HFFc6 (cell line): Measurements from ENCODE around the gene CAPN3. TPM values are rescaled to one million over a fixed set of nuclear protein-coding genes. Genes with fewer than 3 reads are reported as not detected.
A peak's percentile ranks its signal among the peaks of the same experiment; 100 is the strongest.

Experiments
- DNase-seq: peaks from one replicate; pipeline ENCODE4 v3.0.0-alpha.2; 2018
- H3K27ac Mint-ChIP-seq: 2 replicates; pipeline ENCODE4 v1.8.0; 2020; ENCODE audit warnings: mild to moderate bottlenecking, mixed read lengths
- H3K27me3 Mint-ChIP-seq: 2 replicates; pipeline ENCODE4 v1.8.0; 2021; ENCODE audit warnings: mild to moderate bottlenecking, moderate library complexity, mixed read lengths; ENCODE audit not compliant: insufficient read depth
- H3K36me3 Mint-ChIP-seq: 2 replicates; pipeline ENCODE4 v1.8.0; 2021; ENCODE audit warnings: low read depth, mixed read lengths
- H3K4me1 Mint-ChIP-seq: 2 replicates; pipeline ENCODE4 v1.8.0; 2020; ENCODE audit warnings: low read depth, mixed read lengths
- H3K4me3 Mint-ChIP-seq: 2 replicates; pipeline ENCODE4 v1.8.0; 2020; ENCODE audit warnings: mild to moderate bottlenecking, moderate library complexity, mixed read lengths
- H3K9me3 Mint-ChIP-seq: 2 replicates; pipeline ENCODE4 v1.8.0; 2020; ENCODE audit warnings: mild to moderate bottlenecking, mixed read lengths
- total RNA-seq, 6 experiments: library from RNA; stranded (reverse); fragmentation: NEBNext Ultra II Directional; extraction: Animal tissue kit (Norgen Biotek cat#: 25700); gene quantifications; 2 replicates in 1 of 6; 3 replicates in 5 of 6; pipeline ENCODE4 v1.2.3, GENCODE V29; 2021
- TF ChIP-seq, protein P1 (sequence below): fragments of 200-600 bp; sonication (generic); IDR thresholded peaks from 2 replicates; pipeline ENCODE4 v1.5.0; 2021; ENCODE audit warnings: antibody characterized with exemption, mild to moderate bottlenecking

Gene CAPN3
- total RNA-seq, 6 experiments from 2014 or later = 0.81 to 1.9 (median 1.5) TPM

DNA sequence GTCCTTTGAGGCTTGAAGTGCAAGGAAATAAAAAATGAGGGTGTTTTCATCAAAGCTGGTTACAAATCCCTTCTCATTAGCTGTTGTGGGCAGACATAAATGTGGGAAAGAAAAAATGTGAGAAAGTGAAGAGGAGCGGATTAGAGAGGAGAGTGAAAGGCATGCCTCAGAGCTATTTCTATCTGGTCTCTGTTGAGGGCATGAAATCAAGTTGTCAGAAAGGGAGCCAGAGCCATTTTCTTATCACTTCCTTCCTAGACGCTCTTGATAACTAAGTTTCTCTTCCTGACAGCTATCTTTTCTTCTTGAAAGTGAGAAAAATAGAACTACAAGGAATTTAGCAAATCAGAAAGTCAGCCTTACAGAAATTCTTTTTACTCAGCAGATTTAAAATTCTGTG, 20.8 kb upstream of the CAPN3 start:
- TF ChIP-seq, protein P1, sequence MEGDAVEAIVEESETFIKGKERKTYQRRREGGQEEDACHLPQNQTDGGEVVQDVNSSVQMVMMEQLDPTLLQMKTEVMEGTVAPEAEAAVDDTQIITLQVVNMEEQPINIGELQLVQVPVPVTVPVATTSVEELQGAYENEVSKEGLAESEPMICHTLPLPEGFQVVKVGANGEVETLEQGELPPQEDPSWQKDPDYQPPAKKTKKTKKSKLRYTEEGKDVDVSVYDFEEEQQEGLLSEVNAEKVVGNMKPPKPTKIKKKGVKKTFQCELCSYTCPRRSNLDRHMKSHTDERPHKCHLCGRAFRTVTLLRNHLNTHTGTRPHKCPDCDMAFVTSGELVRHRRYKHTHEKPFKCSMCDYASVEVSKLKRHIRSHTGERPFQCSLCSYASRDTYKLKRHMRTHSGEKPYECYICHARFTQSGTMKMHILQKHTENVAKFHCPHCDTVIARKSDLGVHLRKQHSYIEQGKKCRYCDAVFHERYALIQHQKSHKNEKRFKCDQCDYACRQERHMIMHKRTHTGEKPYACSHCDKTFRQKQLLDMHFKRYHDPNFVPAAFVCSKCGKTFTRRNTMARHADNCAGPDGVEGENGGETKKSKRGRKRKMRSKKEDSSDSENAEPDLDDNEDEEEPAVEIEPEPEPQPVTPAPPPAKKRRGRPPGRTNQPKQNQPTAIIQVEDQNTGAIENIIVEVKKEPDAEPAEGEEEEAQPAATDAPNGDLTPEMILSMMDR = no peak
- DNase-seq = no peak
- peaks cover 32% of the 10 kb centered on the region for H3K36me3 Mint-ChIP-seq
- peaks cover 20% of the 10 kb centered on the region for H3K4me1 Mint-ChIP-seq
- H3K27ac Mint-ChIP-seq = no peak overlapping the region
- H3K9me3 Mint-ChIP-seq = peaks cover 22% of the 10 kb centered on the region
- H3K27me3 Mint-ChIP-seq = no peaks in the 10 kb centered on the region; the same call in 1 of the 2 replicates
- no peak overlapping the region for H3K4me3 Mint-ChIP-seq

DNA sequence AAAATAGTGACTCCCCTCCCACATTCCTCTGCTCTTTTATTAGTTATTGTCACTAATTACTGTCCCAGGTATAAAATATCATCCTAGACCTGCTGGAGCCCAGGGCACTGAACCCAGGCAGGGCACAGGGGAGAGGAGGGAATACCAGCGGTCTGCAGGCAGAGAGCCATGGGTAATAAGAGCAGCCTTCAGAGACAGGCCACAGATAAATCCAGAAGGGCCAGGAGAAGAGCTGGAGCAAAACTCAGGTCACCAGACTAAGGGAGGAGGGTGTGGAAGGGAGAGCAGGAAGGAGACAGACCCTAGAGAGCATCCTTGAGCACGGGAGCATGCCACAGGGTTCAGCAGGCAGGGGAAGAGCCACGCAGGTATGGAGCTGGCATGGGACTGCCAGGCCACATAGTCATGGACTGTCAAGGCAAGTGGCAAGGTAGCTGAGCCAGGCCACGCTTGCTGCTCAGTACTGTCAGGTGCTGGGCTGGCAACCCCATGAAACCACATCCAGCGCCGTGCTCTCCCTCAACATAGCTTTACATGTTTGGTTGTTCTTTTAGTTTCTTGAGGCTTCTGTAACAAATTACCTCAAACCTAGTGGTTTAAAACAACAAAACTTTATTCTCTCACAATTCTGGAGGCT, 15.6 kb upstream of the CAPN3 start:
- no peak for DNase-seq
- TF ChIP-seq, protein P1 = no peak
- no peak overlapping the region for H3K4me3 Mint-ChIP-seq
- no peaks in the 10 kb centered on the region for H3K9me3 Mint-ChIP-seq
- H3K27me3 Mint-ChIP-seq = no peaks in the 10 kb centered on the region
- peaks cover 21% of the 10 kb centered on the region for H3K36me3 Mint-ChIP-seq
- peak overlapping the region; percentile 29; the same call in 1 of the 2 replicates for H3K27ac Mint-ChIP-seq
- H3K4me1 Mint-ChIP-seq = peaks cover 66% of the 10 kb centered on the region

DNA sequence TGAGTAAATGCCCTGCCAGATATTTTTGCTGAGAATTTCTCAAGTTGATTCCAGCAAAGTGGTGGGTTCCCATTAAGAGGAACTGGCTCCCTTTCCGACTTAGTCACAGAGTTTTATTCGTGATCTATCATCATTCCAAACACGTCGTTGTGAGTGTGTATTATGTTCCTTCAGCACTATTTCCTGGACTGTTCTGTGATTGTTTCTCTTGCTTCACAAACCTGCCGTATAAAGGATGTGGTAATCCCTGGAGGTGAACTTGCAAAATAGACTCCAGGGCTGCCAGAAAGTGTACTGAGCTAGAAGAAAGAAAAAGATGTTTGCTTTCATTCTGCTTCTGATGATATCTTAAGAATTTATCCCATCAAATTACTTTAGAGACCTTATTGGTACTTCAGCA, 14.5 kb upstream of the CAPN3 start:
- TF ChIP-seq, protein P1 = no peak
- DNase-seq = peak; percentile 82
- H3K4me3 Mint-ChIP-seq = peak overlapping the region; percentile 48
- H3K9me3 Mint-ChIP-seq = no peaks in the 10 kb centered on the region
- peaks cover 73% of the 10 kb centered on the region for H3K4me1 Mint-ChIP-seq
- no peaks in the 10 kb centered on the region for H3K27me3 Mint-ChIP-seq
- H3K36me3 Mint-ChIP-seq = peaks cover 25% of the 10 kb centered on the region
- H3K27ac Mint-ChIP-seq = peak overlapping the region; percentile 74

GRCh38 chr15:42345504-42345903, 13.8 kb upstream of the CAPN3 start:
- Mint-ChIP-seq H3K27ac (no peak overlapping the region; the same call in 1 of the 2 replicates), H3K4me3 (no peak overlapping the region; the same call in 1 of the 2 replicates), H3K9me3 (no peaks in the 10 kb centered on the region), H3K27me3 (peaks cover 2% of the 10 kb centered on the region; the same call in 1 of the 2 replicates), H3K36me3 (peaks cover 25% of the 10 kb centered on the region), H3K4me1 (peaks cover 74% of the 10 kb centered on the region)
- TF ChIP-seq, protein P1 = no peak
- DNase-seq = no peak

DNA sequence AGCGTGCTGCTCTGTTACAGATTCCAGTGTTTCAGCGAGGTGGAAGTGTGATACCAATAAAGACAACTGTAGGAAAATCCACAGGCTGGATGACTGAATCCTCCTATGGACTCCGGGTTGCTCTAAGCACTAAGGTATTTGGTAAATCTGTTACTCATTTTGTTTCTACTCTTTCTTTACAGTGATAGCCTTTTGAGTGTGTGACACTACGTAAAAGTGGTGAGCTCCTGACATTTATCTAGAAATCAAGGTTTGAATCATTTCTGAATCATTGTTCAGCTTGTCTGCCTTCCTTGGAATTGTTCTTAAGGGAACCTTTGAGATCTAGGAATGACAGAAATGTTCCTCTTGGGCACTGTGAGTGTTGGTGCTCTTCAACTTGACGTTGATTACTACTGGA, 11.2 kb upstream of the CAPN3 start:
- H3K9me3 Mint-ChIP-seq = no peaks in the 10 kb centered on the region
- peaks cover 67% of the 10 kb centered on the region for H3K4me1 Mint-ChIP-seq
- peak; percentile 86 for DNase-seq
- TF ChIP-seq, protein P1 = no peak
- peaks cover 2% of the 10 kb centered on the region; the same call in 1 of the 2 replicates for H3K27me3 Mint-ChIP-seq
- peaks cover 40% of the 10 kb centered on the region for H3K36me3 Mint-ChIP-seq
- H3K4me3 Mint-ChIP-seq = peak overlapping the region; percentile 44; the same call in 1 of the 2 replicates
- H3K27ac Mint-ChIP-seq = peak overlapping the region; percentile 92
